ENCODE measurements around the gene CFAP45.

CFAP45 gene

GRCh38 chr1:159829273-159829634 is 70.7 kb downstream of the CFAP45 start:
- Histone ChIP-seq H4K20me1 (ENCODE audit: insufficient read depth, low read length) (no peaks in the 10 kb centered on the region), H3K36me3 (ENCODE audit: insufficient read depth, low read length) (no peaks in the 10 kb centered on the region), H3K4me2 (ENCODE audit: low read length) (no peak overlapping the region), H3K9me2 (ENCODE audit: low read depth, low read length) (no peaks in the 10 kb centered on the region), H3K4me1 (ENCODE audit: insufficient read depth, low read length, severe bottlenecking) (no peaks in the 10 kb centered on the region), H3K9ac (ENCODE audit: low read length) (no peak overlapping the region), H2AFZ (ENCODE audit: low read length) (no peak overlapping the region), H3K27ac (ENCODE audit: low read depth, low read length, poor library complexity, severe bottlenecking) (no peak overlapping the region), H3K79me2 (ENCODE audit: insufficient read depth, low read length) (no peaks in the 10 kb centered on the region), H3K27me3 (ENCODE audit: insufficient read depth, low read length) (no peaks in the 10 kb centered on the region; the same call in 1 of the 2 replicates), H3K4me3 (ENCODE audit: low read depth, low read length, poor library complexity, severe bottlenecking) (no peak overlapping the region), H3K9me3 (ENCODE audit: low read length) (no peaks in the 10 kb centered on the region), H3F3A (ENCODE audit: insufficient read depth, low read length) (no peaks in the 10 kb centered on the region)
- TF ChIP-seq EZH2 (IDR thresholded peaks at IDR 0.05; ENCODE audit: borderline replicate concordance, low read length), result no peak
- peak; percentile 62 for TF ChIP-seq CTCF (IDR thresholded peaks at IDR 0.05; ENCODE audit: low read length)

- Histone ChIP-seq H3K27ac (ENCODE audit: low read depth, low read length, poor library complexity, severe bottlenecking) (no peak overlapping the region), H3K4me2 (ENCODE audit: low read length) (no peak overlapping the region)
Observed at GRCh38 chr1:159828581-159829272, 71.2 kb downstream of the CFAP45 start.

GRCh38 chr1:159828176-159828575 is 71.8 kb downstream of the CFAP45 start:
- Histone ChIP-seq H3K4me1 (ENCODE audit: insufficient read depth, low read length, severe bottlenecking) (no peaks in the 10 kb centered on the region), H2AFZ (ENCODE audit: low read length) (no peak overlapping the region), H3K4me2 (ENCODE audit: low read length) (no peak overlapping the region)

More at GRCh38 chr1:159828581-159829272, 71.2 kb downstream of the CFAP45 start:
- no peak for TF ChIP-seq EZH2 (IDR thresholded peaks at IDR 0.05; ENCODE audit: borderline replicate concordance, low read length)
- no peak for TF ChIP-seq CTCF (IDR thresholded peaks at IDR 0.05; ENCODE audit: low read length)
- Histone ChIP-seq H3K9ac (ENCODE audit: low read length) (no peak overlapping the region), H3K36me3 (ENCODE audit: insufficient read depth, low read length) (no peaks in the 10 kb centered on the region), H3K79me2 (ENCODE audit: insufficient read depth, low read length) (no peaks in the 10 kb centered on the region), H3F3A (ENCODE audit: insufficient read depth, low read length) (no peaks in the 10 kb centered on the region), H3K27me3 (ENCODE audit: insufficient read depth, low read length) (peaks cover 2% of the 10 kb centered on the region; the same call in 1 of the 2 replicates), H2AFZ (ENCODE audit: low read length) (no peak overlapping the region), H3K9me3 (ENCODE audit: low read length) (no peaks in the 10 kb centered on the region), H4K20me1 (ENCODE audit: insufficient read depth, low read length) (no peaks in the 10 kb centered on the region), H3K4me3 (ENCODE audit: low read depth, low read length, poor library complexity, severe bottlenecking) (no peak overlapping the region), H3K4me1 (ENCODE audit: insufficient read depth, low read length, severe bottlenecking) (no peaks in the 10 kb centered on the region), H3K9me2 (ENCODE audit: low read depth, low read length) (no peaks in the 10 kb centered on the region)

More at GRCh38 chr1:159828176-159828575, 71.8 kb downstream of the CFAP45 start:
- no peaks in the 10 kb centered on the region for H4K20me1 ChIP-seq (ENCODE audit: insufficient read depth, low read length)
- peaks cover 6% of the 10 kb centered on the region; the same call in 1 of the 2 replicates for H3K27me3 ChIP-seq (ENCODE audit: insufficient read depth, low read length)
- H3K9me2 ChIP-seq (ENCODE audit: low read depth, low read length), result no peaks in the 10 kb centered on the region
- no peak overlapping the region for H3K4me3 ChIP-seq (ENCODE audit: low read depth, low read length, poor library complexity, severe bottlenecking)
- no peak overlapping the region for H3K9ac ChIP-seq (ENCODE audit: low read length)
- no peaks in the 10 kb centered on the region for H3K9me3 ChIP-seq (ENCODE audit: low read length)
- H3K27ac ChIP-seq (ENCODE audit: low read depth, low read length, poor library complexity, severe bottlenecking), result no peak overlapping the region
- TF ChIP-seq EZH2 (IDR thresholded peaks at IDR 0.05; ENCODE audit: borderline replicate concordance, low read length), result no peak
- no peak for TF ChIP-seq CTCF (IDR thresholded peaks at IDR 0.05; ENCODE audit: low read length)
- no peaks in the 10 kb centered on the region for H3K36me3 ChIP-seq (ENCODE audit: insufficient read depth, low read length)
- H3K79me2 ChIP-seq (ENCODE audit: insufficient read depth, low read length), result no peaks in the 10 kb centered on the region
- H3F3A ChIP-seq (ENCODE audit: insufficient read depth, low read length), result no peaks in the 10 kb centered on the region
